Epithelial cell of esophagus (primary cell): Measurements from ENCODE around the gene IPCEF1.

ENCODE experiments used
- DNase-seq: peaks from one replicate; pipeline ENCODE4 v3.0.0; 2010; ENCODE audit warnings: low read depth
- H3K4me3 ChIP-seq: 2 replicates; pipeline ENCODE4 v1.5.1; 2011; ENCODE audit warnings: mild to moderate bottlenecking, low read length, control low read depth
- CTCF ChIP-seq: IDR thresholded peaks from 2 replicates; pipeline ENCODE4 v1.5.1; 2011; ENCODE audit warnings: low read depth, mild to moderate bottlenecking, low read length, control low read depth, inconsistent platforms; ENCODE audit not compliant: insufficient read depth; ENCODE audit errors: missing control alignments

The IPCEF1 gene

GRCh38 chr6:154378518-154378917 lies 21.9 kb upstream of the IPCEF1 start:
- H3K4me3 ChIP-seq = no peak overlapping the region
- no peak for TF ChIP-seq CTCF
- no peak for DNase-seq

DNA sequence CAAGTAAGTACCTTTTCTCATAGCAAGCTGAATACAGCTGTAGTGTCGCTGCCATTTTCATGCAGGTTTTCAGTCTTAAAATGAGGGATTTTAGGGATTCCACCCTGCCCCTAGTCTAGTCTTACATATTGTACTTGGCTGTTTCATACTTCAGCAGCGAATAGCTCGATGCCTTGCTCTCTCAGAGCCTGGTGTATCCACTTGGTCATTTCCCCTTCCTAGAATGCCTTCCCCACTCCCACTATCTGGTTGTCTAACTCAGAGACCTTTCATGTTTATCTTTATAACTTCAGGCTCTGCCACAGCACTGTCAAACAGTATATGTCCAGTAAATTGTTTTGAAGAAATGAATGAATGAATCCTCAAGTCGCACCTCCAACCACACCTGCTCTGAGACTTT lies 21.1 kb upstream of the IPCEF1 start:
- TF ChIP-seq CTCF = no peak
- no peak overlapping the region for H3K4me3 ChIP-seq
- DNase-seq = no peak

DNA sequence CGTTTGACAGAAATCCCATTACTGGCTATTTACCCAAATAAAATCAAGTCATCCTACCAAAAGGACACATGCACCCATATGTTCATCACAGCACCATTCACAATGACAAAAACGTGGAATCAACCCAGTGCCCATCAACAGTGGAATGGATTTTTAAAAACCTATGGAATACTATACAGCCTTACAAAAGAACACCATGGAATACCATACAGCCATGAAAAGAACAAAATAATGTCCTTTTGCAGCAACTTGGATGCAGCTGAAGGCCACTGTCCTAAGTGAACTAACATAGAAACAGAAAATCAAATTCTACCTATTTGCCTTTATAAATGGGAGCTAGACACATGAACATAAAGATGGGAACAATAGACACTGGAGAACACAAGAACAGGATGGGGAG lies 17.4 kb upstream of the IPCEF1 start:
- no peak for TF ChIP-seq CTCF
- H3K4me3 ChIP-seq = no peak overlapping the region
- DNase-seq = no peak

DNA sequence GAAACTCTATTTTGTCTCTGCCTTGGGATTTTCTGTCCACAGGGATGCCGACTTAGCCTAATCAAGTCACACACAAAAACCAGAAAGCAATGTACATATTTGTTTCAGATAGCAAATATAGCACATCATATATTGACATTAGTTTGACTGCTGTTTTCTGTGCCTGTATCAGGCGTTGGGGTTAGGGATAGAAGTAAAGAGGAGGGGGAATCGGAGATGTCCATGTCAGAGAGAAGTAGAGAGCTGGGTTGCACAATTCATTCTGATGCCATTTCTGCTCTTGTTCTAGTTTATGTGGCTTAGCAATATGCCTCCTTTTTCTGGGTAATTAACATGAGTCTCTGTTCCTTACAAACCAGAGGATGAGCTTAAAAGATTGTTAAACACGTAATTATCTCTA lies 14.7 kb upstream of the IPCEF1 start:
- no peak for DNase-seq
- H3K4me3 ChIP-seq = no peak overlapping the region
- no peak for TF ChIP-seq CTCF

DNA sequence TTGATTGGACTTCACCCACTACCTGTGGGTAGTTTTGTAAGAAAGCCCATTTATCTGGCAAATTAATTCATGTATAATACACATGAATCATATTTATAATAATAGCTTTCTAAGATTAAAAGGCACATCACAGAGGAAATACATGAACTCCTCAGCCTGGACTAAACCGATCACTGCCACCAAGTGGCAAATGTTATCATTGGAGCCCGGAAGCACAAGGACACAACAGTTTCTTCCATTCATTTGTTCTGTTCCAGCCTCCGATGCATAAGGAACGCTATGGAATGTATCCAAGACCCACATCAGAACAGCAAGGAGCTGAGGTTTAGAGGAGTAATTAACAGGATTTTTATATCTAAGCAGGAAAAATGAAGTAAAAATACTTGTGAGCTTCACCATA lies 13.9 kb upstream of the IPCEF1 start:
- peak; percentile 54 for TF ChIP-seq CTCF
- DNase-seq = peak; percentile 39
- H3K4me3 ChIP-seq = no peak overlapping the region

DNA sequence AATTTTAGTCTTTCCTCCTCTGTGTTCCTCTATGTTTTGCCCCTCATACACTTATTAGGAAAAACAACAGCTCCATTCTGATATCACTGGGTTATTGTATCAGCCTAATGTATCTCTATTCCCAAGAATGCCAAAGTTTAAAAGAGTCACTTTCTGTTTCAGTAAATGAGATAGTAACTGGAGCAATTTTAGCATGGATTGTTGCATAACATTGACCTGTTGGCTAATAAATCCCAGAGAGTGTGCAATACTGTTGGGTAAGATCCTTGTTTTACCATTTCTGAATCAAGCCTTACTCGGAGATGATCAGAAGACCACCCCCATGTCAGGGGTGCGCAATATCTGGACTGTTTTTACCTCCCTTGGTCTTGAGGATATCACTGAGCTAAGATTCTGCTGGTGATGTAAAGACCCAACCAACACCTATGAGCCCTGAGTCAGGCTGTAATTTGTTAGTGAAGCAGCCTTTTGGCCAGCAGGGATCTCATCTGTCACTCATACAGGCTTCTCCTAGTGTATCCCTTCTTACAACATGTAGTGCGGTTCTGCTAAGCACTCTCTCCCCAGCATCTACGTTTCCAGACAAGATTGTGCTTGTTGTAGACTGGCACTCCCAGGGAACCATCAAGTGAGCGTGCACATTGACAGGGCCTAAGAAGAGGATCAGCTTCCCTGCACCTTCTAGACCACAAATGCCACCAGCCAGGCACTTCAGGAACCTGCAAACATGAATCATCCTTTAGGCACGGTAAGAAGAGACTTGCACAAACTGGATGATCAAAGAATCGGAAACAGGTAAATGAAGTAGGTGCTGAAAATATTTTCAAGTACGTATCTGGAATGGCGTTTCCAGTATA lies 11.5 kb upstream of the IPCEF1 start:
- peak; percentile 100 for DNase-seq
- H3K4me3 ChIP-seq = no peak overlapping the region
- TF ChIP-seq CTCF = peak; percentile 42

- no peak overlapping the region for H3K4me3 ChIP-seq
- TF ChIP-seq CTCF = no peak
- no peak for DNase-seq
These were observed 10.7 kb upstream of the IPCEF1 start for GRCh38 chr6:154367336-154367735.
